Stimulated activated CD4-positive, alpha-beta T cell treated with anti-CD3 and anti-CD28 coated beads, TNF-alpha, amount 100 ng/mL, for 4 hours (primary cell): ENCODE results near the gene KANK3.
"Not testable (repeated sequence)": the region's sequence is repeated elsewhere in the genome, so short reads cannot be mapped to it uniquely, and the experiment has no call there.

ENCODE experiments used
- DNase-seq, 3 experiments: peaks; one replicate each; pipeline ENCODE4 v3.0.0-alpha.2; 2020; ENCODE audit warnings: low read depth in 3 of 3

Gene KANK3

GRCh38 chr19:8342684-8343482 lies at the start of gene KANK3:
TSS of gene KANK3 (minus strand) at chr19:8343262. CDS start at chr19:8337828, 5,434 bp downstream.
- peak; percentile 81 to 84 (median 84) for DNase-seq

DNA sequence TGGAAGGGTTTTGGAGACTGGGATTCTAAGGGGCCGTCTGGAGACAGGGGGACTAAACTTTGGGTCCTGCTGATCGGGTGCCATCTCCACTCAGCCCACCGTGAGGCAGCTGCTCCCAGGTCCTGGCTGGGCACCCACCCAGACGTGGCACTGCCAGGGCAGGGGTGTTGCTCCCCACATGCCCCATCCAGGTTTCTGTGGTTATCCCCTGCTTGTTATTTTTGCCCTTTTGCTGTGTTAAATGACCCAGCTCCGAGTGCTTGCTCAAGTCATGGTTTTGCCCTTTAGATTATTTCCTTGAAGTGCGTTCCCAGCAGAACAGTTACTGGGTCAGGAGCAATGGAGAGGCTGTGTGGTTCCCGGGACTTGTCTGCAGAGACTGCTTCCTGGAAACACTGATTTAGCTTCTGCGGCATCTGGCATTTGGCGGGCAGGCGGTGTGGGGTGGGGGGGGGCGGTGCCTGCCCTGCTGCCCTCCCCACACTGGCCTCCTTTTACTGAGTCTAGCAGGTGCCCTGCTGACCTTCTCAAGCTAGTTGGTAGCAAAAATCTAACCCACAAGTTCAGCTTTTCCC lies 49.0 kb upstream of the KANK3 start:
- DNase-seq, result no peak

DNA sequence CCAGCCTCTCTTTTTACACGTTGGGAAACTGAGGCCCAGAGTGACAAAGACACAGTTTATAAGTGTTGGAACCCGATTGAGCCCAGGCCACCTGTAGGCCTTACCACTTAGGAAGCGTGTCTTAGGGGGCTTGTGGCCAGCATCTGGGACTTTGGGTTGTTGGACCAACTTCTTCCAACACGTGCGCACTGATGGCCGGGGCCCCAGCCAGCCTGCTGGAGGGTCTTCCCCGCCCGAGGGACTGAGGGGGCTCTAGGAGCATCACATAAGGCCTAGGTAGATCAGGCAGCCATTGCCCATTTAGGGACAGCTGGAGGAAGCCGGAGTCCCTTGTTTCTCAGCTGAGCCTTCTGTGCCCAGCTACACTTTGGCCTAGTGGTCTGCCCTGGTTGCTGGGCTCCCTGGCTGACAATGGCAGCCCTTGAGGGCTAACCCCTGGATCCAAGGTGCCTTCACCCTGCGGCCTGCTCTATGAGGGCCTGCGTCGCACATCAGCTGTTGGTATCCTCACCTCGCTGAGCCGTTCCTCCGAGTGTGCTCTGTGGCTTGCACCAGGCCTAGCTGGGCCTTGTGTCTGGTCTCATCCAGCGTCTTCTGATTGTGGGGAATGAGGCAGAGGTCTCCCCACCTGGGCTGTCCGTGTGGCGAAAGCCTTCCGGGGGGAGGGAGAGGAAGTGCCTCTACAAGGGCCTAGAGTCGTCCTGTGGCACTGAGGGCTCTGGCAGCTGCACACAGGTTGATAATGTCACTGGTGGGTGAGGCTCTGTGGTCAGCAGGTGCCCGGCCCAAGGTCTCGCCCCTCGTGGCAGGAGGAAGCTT lies 48.3 kb upstream of the KANK3 start:
- no peak for DNase-seq

DNA sequence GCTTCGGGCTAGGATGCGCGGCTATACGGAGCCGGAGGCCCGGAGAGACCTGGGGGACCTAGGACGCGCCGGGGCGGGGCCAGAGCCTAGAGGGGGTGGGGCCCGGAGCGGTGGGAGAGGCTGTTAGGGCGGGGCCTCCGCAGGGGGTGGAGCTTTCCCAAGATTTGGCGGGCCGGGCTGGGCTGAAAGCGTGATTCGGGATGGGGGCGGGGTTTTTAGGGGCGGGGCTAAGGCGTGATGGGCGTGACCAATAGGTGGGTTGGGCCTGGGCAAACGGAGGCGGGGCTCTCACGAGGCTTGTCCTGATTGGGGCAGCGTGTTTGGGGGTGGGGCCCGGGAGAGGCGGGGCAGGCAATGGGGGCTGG lies 47.5 kb upstream of the KANK3 start:
- peak; percentile 87 to 89 (median 89) for DNase-seq

DNA sequence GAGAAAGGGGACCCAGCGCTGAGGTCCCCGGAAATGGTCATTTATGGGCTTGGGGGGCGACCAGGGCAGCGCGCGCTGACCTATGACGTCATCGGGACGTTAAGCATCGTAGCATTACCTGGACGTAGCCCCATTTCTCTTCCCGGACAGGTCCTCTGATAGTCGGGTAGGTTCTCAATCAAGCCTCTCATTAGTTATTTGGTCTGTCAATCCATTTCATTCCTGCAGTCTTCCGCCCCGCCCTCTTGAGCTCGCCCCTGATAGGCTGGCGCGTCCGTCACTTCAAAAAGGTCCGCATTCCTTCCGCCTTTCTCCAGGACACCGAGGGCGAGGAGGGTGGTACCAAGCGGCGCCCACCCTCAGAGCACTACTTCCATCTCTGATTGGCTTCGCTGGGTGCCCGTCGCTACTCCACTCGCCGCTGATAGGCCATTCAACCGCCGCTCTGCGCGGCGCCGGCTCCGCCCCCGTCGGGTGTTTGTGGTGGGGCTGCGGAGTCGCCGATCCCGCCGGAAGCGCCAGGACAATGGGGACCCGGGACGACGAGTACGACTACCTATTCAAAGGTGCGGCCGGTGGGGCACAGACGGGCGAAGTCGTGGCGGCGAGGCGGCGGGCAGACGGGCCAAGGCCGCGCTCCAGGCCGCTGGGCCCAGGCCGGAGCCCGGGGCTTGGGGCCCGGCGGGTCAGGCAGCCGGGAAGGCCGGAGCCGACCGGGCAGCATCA lies 47.0 kb upstream of the KANK3 start, which contains the start of gene RAB11B:
Gene RAB11B, plus strand, starts transcription at position 470 of the 726 bp plus-strand sequence. Its CDS starts 57 bp downstream, at position 527.
- peak; percentile 88 to 97 (median 96) for DNase-seq

DNA sequence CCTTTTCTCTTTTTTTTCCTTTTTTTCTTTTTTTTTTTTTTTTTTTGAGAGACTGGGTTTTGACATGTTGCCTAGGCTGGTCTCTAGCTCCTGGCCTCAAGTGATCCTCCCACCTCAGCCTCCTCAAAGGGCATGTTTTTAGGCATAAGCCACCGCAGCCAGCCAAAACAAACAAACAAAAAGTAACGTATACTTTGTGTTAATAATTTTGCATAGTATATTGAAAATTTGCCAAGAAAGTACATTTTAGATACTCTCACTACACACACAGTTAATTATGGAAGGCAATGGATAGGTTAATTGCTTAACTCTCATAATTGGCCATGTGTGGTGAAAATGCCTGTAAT lies 45.5 kb upstream of the KANK3 start:
- no peak for DNase-seq

DNA sequence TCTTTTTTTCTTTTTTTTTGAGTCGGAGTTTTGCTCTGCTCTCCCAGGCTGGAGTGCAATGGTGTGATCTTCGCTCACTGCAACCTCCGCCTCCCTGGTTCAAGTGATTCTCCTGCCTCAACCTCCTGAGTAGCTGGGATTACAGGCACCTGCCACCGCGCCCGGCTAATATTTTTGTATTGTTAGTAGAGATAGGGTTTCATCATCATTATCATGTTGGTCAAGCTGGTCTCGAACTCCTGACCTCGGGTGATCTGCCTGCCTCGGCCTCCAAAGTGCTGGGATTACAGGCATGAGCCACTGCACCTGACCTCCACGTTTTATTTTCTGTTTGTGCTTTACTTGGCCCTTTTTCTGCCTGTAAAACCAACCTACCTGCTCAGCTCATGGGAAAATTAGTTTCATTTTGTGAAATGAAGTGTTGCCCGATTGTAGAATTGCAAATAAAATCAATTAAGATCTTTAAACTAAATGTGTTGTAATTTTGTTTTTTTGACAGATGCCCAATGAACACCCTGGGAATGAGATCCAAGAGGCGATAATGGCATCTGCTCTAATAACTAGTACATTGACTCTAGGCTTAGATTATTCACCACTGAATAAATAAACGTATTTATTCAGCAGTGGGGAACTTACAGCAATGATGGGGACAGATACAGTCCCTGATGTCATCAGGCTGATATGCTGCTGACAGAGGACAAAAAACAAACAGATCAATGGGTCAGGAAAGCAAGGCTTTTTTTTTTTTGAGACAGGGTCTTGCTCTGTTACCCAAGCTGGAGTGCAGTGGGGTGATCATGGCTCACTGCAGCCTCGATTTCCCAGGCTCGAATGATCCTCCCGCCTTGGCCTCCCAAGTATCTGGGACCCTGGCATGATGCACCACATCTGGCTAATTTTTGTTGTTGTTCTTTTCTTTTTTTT lies 44.9 kb upstream of the KANK3 start:
- no peak for DNase-seq

- DNase-seq, result no peak
Observed at GRCh38 chr19:8386990-8387389, 43.9 kb upstream of the KANK3 start.

DNA sequence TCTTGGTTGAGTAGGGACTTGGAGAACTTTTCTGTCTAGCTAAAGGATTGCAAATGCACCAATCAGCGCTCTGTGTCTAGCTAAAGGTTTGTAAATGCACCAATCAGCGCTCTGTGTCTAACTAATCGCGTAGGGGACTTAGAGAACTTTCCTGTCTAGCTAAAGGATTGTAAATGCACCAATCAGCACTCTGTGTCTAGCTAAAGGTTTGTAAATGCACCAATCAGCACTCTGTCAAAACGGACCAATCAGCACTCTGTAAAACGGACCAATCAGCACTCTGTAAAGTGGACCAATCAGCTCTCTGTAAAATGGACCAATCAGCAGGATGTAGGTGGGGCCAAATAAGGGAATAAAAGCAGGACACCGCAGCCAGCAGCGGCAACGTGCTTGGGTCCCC lies 43.4 kb upstream of the KANK3 start:
- DNase-seq, result not testable (repeated sequence)

DNA sequence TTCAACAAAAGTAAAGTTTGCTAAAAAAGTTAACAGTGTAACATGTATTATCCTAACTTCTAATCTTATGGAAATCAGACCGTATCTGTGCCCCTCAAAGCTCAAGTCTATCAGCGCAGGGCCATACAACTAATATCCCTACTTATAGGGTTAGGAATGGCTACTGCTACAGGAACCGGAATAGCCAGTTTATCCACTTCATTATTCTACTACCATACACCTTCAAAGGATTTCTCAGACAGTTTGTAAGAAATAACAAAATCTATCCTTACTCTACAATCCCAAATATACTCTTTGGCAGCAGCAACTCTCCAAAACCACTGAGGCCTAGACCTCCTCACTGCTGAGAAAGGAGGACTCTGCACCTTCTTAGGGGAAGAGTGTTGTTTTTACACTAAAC lies 42.5 kb upstream of the KANK3 start:
- DNase-seq, result not testable (repeated sequence)

GRCh38 chr19:8385103-8385502 lies 42.0 kb upstream of the KANK3 start:
- DNase-seq, result not testable (repeated sequence)

- not testable (repeated sequence) for DNase-seq
Observed at GRCh38 chr19:8384569-8384968, 41.5 kb upstream of the KANK3 start.

DNA sequence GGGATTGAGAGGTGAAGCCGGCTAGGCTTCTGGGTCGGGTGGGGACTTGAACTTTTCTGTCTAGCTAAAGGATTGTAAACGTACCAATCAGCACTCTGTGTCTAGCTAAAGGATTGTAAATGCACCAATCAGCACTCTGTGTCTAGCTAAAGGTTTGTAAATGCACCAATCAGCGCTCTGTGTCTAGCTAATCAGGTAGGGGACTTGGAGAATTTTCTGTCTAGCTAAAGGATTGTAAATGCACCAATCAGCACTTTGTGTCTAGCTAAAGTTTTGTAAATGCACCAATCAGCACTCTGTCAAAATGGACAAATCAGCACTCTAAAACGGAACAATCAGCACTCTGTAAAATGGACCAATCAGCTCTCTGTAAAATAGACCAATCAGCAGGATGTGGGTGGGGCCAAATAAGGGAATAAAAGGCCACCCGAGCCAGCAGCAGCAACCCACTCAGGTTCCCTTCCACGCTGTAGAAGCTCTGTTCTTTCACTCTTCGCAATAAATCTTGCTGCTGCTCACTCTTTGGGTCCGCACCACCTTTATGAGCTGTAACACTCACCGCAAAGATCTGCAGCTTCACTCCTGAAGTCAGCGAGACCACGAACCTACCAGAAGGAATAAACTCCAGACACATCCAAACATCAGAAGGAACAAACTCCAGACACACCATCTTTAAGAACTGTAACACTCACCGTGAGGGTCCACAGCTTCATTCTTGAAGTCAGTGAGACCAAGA lies 36.3 kb upstream of the KANK3 start:
- DNase-seq, result not testable (repeated sequence)

- DNase-seq, result no peak
Observed at GRCh38 chr19:8377598-8377997, 34.5 kb upstream of the KANK3 start.

GRCh38 chr19:8376373-8376974 lies 33.4 kb upstream of the KANK3 start:
- DNase-seq, result not testable (repeated sequence)

DNA sequence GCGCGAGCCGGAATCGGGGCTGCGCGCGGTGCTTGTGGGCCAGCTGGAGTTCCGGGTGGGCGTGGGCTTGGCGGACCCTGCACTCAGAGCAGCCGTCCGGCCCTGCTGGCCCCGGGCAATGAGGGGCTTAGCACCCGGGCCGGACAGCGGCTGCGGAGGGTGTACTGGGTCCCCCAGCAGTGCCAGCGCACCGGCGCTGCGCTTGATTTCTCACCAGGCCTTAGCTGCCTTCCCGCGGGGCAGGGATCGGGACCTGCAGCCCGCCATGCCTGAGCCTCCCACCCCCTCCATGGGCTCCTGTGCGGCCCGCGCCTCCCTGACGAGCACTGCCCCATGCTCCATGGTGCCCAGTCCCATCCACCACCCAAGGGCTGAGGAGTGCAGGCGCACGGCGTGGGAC lies 32.7 kb upstream of the KANK3 start:
- not testable (repeated sequence) for DNase-seq

- DNase-seq, result no peak
Observed at GRCh38 chr19:8373867-8374813, 31.1 kb upstream of the KANK3 start.

GRCh38 chr19:8371011-8371804 lies 28.1 kb upstream of the KANK3 start:
- no peak for DNase-seq
